HCT116 (cell line): Measurements from ENCODE around the gene THBD. TPM values are rescaled to one million over a fixed set of nuclear protein-coding genes. Genes with fewer than 3 reads are reported as not detected.

Source experiments
- ATAC-seq: fragments of 200-7000 bp; cut with Tn5 transposase; 2 replicates; pipeline ENCODE4 v1.9.1; 2020; ENCODE audit warnings: mild to moderate bottlenecking, moderate library complexity
- BruUV-seq: library from RNA; stranded (reverse); fragments of 400-500 nt; replicated peaks from 2 replicates; lab custom pipeline; 2021; lab: Mats Ljungman, UMichigan
- CTCF ChIA-PET: fragments of 300-600 bp; sonication (Branson Sonifier 250); formaldehyde crosslinking; loops from one replicate; lab custom pipeline; 2021; ENCODE audit warnings: antibody characterized with exemption; lab: Charles Lee
- POLR2A ChIA-PET: fragments of 300-600, 350-600 bp; sonication (Branson Sonifier 250); formaldehyde crosslinking; loops from one replicate; lab custom pipeline; 2021; ENCODE audit warnings: antibody characterized with exemption; lab: Charles Lee
- RAD21 ChIA-PET, 2 experiments: fragments of 300-600 bp; sonication (Branson Sonifier 250); formaldehyde crosslinking; loops; one replicate each; lab custom pipeline; 2023; ENCODE audit warnings: low total read pairs in 2 of 2; ENCODE audit not compliant: uncharacterized antibody in 2 of 2, unreplicated experiment in 2 of 2, low non-redundant PET in 1 of 2; lab: Charles Lee
- DNase-seq: peaks from one replicate; pipeline ENCODE4 v3.0.0-alpha.2; 2010; ENCODE audit warnings: low read depth, low spot score
- H2AFZ ChIP-seq: fragments of 200-600 bp; shearing (Covaris generic), sonication (generic); 2 replicates; pipeline ENCODE4 v1.6.1; 2017; ENCODE audit warnings: low read depth, mixed run types, mixed read lengths, antibody characterized with exemption, low read length; ENCODE audit not compliant: poor library complexity, severe bottlenecking
- H3K27ac ChIP-seq: 2 replicates; pipeline ENCODE4 v1.5.1; 2012; ENCODE audit warnings: low read depth, low read length
- H3K27me3 ChIP-seq: fragments of 200-600 bp; sonication (generic); 2 replicates; pipeline ENCODE4 v1.6.1; 2016; ENCODE audit warnings: mixed run types, low read length, mixed read lengths; ENCODE audit not compliant: insufficient read depth
- H3K36me3 ChIP-seq, 2 experiments: fragments of 200-500 bp in 1 of 2; fragments of 200-600 bp in 1 of 2; sonication (Bioruptor generic) in 1 of 2; sonication (generic) in 1 of 2; 2 replicates each; pipeline versions ENCODE4 v1.5.1 to v1.6.1; 2014 to 2016; ENCODE audit warnings: low read length in 2 of 2, inconsistent platforms in 1 of 2, mixed read lengths in 1 of 2, mixed run types in 1 of 2; ENCODE audit not compliant: insufficient read depth in 2 of 2, control insufficient read depth in 1 of 2
- H3K4me1 ChIP-seq, 2 experiments: fragments of 200-600 bp in 1 of 2; sonication (generic) in 1 of 2; 2 replicates each; pipeline versions ENCODE4 v1.5.1 to v1.6.1; 2012 to 2017; ENCODE audit warnings: low read length in 2 of 2, inconsistent platforms in 1 of 2, mild to moderate bottlenecking in 1 of 2, mixed read lengths in 1 of 2, mixed run types in 1 of 2, moderate library complexity in 1 of 2; ENCODE audit not compliant: insufficient read depth in 2 of 2, control insufficient read depth in 1 of 2
- H3K4me2 ChIP-seq: fragments of 200-600 bp; sonication (generic); 2 replicates; pipeline ENCODE4 v1.6.1; 2017; ENCODE audit warnings: mixed run types, low read length, mixed read lengths
- H3K4me3 ChIP-seq, 2 experiments: fragments of 200-600 bp in 1 of 2; sonication (generic) in 1 of 2; replicated peaks in 1 of 2; 2 replicates each; pipeline ENCODE4 v1.5.1; 2011 to 2016; ENCODE audit warnings: low read length in 2 of 2, control low read depth in 1 of 2, low read depth in 1 of 2, mild to moderate bottlenecking in 1 of 2, mixed read lengths in 1 of 2, mixed run types in 1 of 2
- H3K79me2 ChIP-seq: fragments of 200-600 bp; sonication (generic); 2 replicates; pipeline ENCODE4 v1.6.1; 2017; ENCODE audit warnings: mild to moderate bottlenecking, mixed run types, low read length, moderate library complexity, mixed read lengths; ENCODE audit not compliant: insufficient read depth
- H3K9ac ChIP-seq: fragments of 200-600 bp; sonication (generic); 2 replicates; pipeline ENCODE4 v1.6.1; 2016; ENCODE audit warnings: low read length, mixed read lengths
- H3K9me2 ChIP-seq: fragments of 200-600 bp; sonication (generic), shearing (Covaris generic); 2 replicates; pipeline ENCODE4 v1.6.1; 2017; ENCODE audit warnings: mixed run types, mild to moderate bottlenecking, moderate library complexity; ENCODE audit not compliant: insufficient read depth
- H3K9me3 ChIP-seq, 2 experiments: fragments of 200-500 bp in 1 of 2; fragments of 200-600 bp in 1 of 2; sonication (Bioruptor generic) in 1 of 2; sonication (generic) in 1 of 2; 2 replicates each; pipeline ENCODE4 v1.6.1; 2014 to 2017; ENCODE audit warnings: low read length in 2 of 2, mixed read lengths in 2 of 2, inconsistent platforms in 1 of 2, low read depth in 1 of 2, mild to moderate bottlenecking in 1 of 2, mixed run types in 1 of 2, moderate library complexity in 1 of 2; ENCODE audit not compliant: control insufficient read depth in 1 of 2, insufficient read depth in 1 of 2
- H4K20me1 ChIP-seq: fragments of 200-600 bp; sonication (generic), shearing (Covaris generic); 2 replicates; pipeline ENCODE4 v1.6.1; 2017; ENCODE audit warnings: mixed run types, mild to moderate bottlenecking, moderate library complexity; ENCODE audit not compliant: insufficient read depth
- CBX3 ChIP-seq: IDR thresholded peaks from 2 replicates; pipeline ENCODE4 v1.6.1; 2012; ENCODE audit warnings: low read depth
- CEBPB ChIP-seq: IDR thresholded peaks from 2 replicates; pipeline ENCODE4 v1.6.1; 2012; ENCODE audit warnings: low read depth
- EGR1 ChIP-seq: IDR thresholded peaks from 2 replicates; pipeline ENCODE4 v1.6.1; 2012; ENCODE audit warnings: low read depth
- ELF1 ChIP-seq: IDR thresholded peaks from 2 replicates; pipeline ENCODE4 v1.6.1; 2012; ENCODE audit warnings: low read depth, borderline replicate concordance
- FOSL1 ChIP-seq: IDR thresholded peaks from 2 replicates; pipeline ENCODE4 v1.6.1; 2012; ENCODE audit warnings: low read depth
- JUND ChIP-seq: IDR thresholded peaks from 2 replicates; pipeline ENCODE4 v1.6.1; 2012
- POLR2A ChIP-seq: IDR thresholded peaks from 2 replicates; pipeline ENCODE4 v1.7.0; 2011; ENCODE audit warnings: borderline replicate concordance; ENCODE audit not compliant: insufficient read depth, insufficient read length; ENCODE audit errors: extremely low read depth
- RAD21 ChIP-seq: IDR thresholded peaks from 2 replicates; pipeline ENCODE4 v1.6.1; 2012; ENCODE audit warnings: low read depth, mild to moderate bottlenecking
- REST ChIP-seq: IDR thresholded peaks from 2 replicates; pipeline ENCODE4 v1.6.1; 2012; ENCODE audit warnings: low read depth
- SP1 ChIP-seq: IDR thresholded peaks from 2 replicates; pipeline ENCODE4 v1.6.1; 2012; ENCODE audit warnings: low read depth
- TCF7L2 ChIP-seq: IDR thresholded peaks from 2 replicates; pipeline ENCODE4 v1.7.0; 2011; ENCODE audit warnings: borderline replicate concordance, inconsistent platforms; ENCODE audit not compliant: insufficient read depth, insufficient read length; ENCODE audit errors: extremely low read depth
- YY1 ChIP-seq: IDR thresholded peaks from 2 replicates; pipeline ENCODE4 v1.6.1; 2011; ENCODE audit warnings: low read length, low read depth, moderate library complexity, mild to moderate bottlenecking; ENCODE audit not compliant: insufficient replicate concordance; ENCODE audit errors: extremely low read depth
- ZBTB33 ChIP-seq: IDR thresholded peaks from 2 replicates; pipeline ENCODE4 v1.6.1; 2011; ENCODE audit warnings: mild to moderate bottlenecking, low read length, moderate library complexity; ENCODE audit not compliant: insufficient replicate concordance; ENCODE audit errors: extremely low read depth
- intact Hi-C: fragments of 100-400 bp; cut with micrococcal nuclease; formaldehyde crosslinking; loops from 2 replicates; pipeline ENCODE4 v1.10.0; 2022
- total RNA-seq: library from RNA; stranded (reverse); gene quantifications from one replicate; pipeline ENCODE4 v1.2.1, GENCODE V29; 2021; ENCODE audit not compliant: unreplicated experiment

Gene THBD
- total RNA-seq, 1 experiment from 2014 or later, result 0.39 TPM

DNA sequence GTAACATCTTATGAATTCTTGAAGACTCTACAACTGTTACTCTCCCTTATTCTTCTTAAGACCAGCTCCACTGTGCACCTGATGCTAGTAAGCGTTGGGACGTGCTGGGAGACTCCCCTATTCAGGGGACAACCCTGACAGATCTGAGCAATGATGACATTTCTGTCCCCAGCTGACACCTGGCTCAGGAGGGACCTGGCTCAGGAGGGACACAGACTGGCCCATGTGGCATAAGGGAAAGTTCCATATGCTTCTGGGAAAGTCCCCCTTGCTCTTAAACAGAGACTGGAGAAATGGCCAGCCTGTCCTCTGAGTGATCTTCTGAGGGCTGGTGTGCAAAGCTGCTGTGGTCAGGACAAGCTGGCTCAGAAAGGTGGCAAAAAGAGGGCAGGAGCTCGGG lies 46.6 kb upstream of the THBD start:
- no peaks in the 10 kb centered on the region for H4K20me1 ChIP-seq
- no peaks in the 10 kb centered on the region for H3K36me3 ChIP-seq
- CTCF ChIA-PET, result interaction anchor here (1.2 kb wide), 1 partner anchor 105 kb away, joined by 3 read pairs; no protein-coding TSS in a partner anchor
- H3K27ac ChIP-seq, result no peak overlapping the region
- RAD21 ChIA-PET, result no interaction called here
- no peaks in the 10 kb centered on the region for H3K79me2 ChIP-seq
- no peaks in the 10 kb centered on the region for H3K9me3 ChIP-seq
- TF ChIP-seq TCF7L2, result no peak
- TF ChIP-seq CEBPB, result no peak
- TF ChIP-seq CBX3, result no peak
- TF ChIP-seq RAD21, result no peak
- TF ChIP-seq YY1, result no peak
- no peak for TF ChIP-seq REST
- TF ChIP-seq SP1, result no peak
- TF ChIP-seq POLR2A, result no peak
- TF ChIP-seq ELF1, result no peak
- no peak for TF ChIP-seq ZBTB33
- no peak for TF ChIP-seq JUND
- TF ChIP-seq EGR1, result no peak
- TF ChIP-seq FOSL1, result no peak
- H3K4me3 ChIP-seq, result no peak overlapping the region
- H3K4me2 ChIP-seq, result no peak overlapping the region
- intact Hi-C loops, result no loop called here
- POLR2A ChIA-PET, result interaction anchor here (0.6 kb wide), 1 partner anchor 69 kb away, joined by 3 read pairs; no protein-coding TSS in a partner anchor
- ATAC-seq (no peak), DNase-seq (no peak)
- H3K27me3 ChIP-seq, result peaks cover 27% of the 10 kb centered on the region
- no peaks in the 10 kb centered on the region for H3K9me2 ChIP-seq
- BruUV-seq, result no TSS peak
- H3K9ac ChIP-seq, result no peak overlapping the region
- H3K4me1 ChIP-seq, result peaks cover 0 to 10% of the 10 kb centered on the region in 2 experiments; a peak in 3 of 4 replicates
- H2AFZ ChIP-seq, result no peak overlapping the region
